WERI-Rb-1 (cell line): ENCODE results near the gene MIGA1.
"Not testable (repeated sequence)": the region's sequence is repeated elsewhere in the genome, so short reads cannot be mapped to it uniquely, and the experiment has no call there.

Experiments used
- DNase-seq: peaks from one replicate; pipeline ENCODE4 v3.0.0-alpha.2; 2020
- H3K27ac ChIP-seq: fragments of 250-450 bp; sonication (Bioruptor Pico); 2 replicates; pipeline ENCODE4 v1.5.1; 2020; ENCODE audit warnings: mild to moderate bottlenecking, moderate library complexity
- H3K27me3 ChIP-seq: fragments of 250-450 bp; sonication (Bioruptor Pico); 2 replicates; pipeline ENCODE4 v1.5.1; 2021; ENCODE audit warnings: mild to moderate bottlenecking, low read depth, moderate library complexity; ENCODE audit not compliant: insufficient read depth, severe bottlenecking
- H3K36me3 ChIP-seq: fragments of 250-450 bp; sonication (Bioruptor Pico); 2 replicates; pipeline ENCODE4 v1.5.1; 2020; ENCODE audit warnings: mild to moderate bottlenecking, moderate library complexity
- H3K4me3 ChIP-seq: 2 replicates; pipeline ENCODE4 v1.5.1; 2011; ENCODE audit warnings: low read depth, mild to moderate bottlenecking, control low read depth, low read length
- H3K9me3 ChIP-seq: fragments of 250-450 bp; sonication (Bioruptor Pico); 2 replicates; pipeline ENCODE4 v1.5.1; 2021; ENCODE audit warnings: mild to moderate bottlenecking, moderate library complexity; ENCODE audit not compliant: severe bottlenecking
- CTCF ChIP-seq: IDR thresholded peaks from 2 replicates; pipeline ENCODE4 v1.5.1; 2011; ENCODE audit warnings: low read depth, mild to moderate bottlenecking, control low read depth, inconsistent platforms, low read length

MIGA1 gene

GRCh38 chr1:77779529-77780281 is at the start of gene MIGA1:
MIGA1 (plus strand) TSS chr1:77779649; CDS start chr1:77783253, 3,604 bp downstream.
- peak; percentile 92 for DNase-seq
- no peaks in the 10 kb centered on the region for H3K9me3 ChIP-seq
- no peaks in the 10 kb centered on the region for H3K27me3 ChIP-seq
- peak within 1 kb of the TSS; percentile 24 for H3K27ac ChIP-seq
- H3K36me3 ChIP-seq, result peaks cover 13% of the 10 kb centered on the region
- H3K4me3 ChIP-seq, result peak within 1 kb of the TSS; percentile 88
- TF ChIP-seq CTCF, result no peak

GRCh38 chr1:77732090-77732489 is 47.4 kb upstream of the MIGA1 start:
- no peak for TF ChIP-seq CTCF
- no peak overlapping the region for H3K27ac ChIP-seq
- no peaks in the 10 kb centered on the region for H3K27me3 ChIP-seq
- H3K36me3 ChIP-seq, result peaks cover 28% of the 10 kb centered on the region
- no peaks in the 10 kb centered on the region for H3K9me3 ChIP-seq
- H3K4me3 ChIP-seq, result no peak overlapping the region
- no peak for DNase-seq

- H3K36me3 ChIP-seq, result peaks cover 34% of the 10 kb centered on the region
- no peak for TF ChIP-seq CTCF
- no peaks in the 10 kb centered on the region for H3K9me3 ChIP-seq
- no peaks in the 10 kb centered on the region for H3K27me3 ChIP-seq
- H3K27ac ChIP-seq, result no peak overlapping the region
- H3K4me3 ChIP-seq, result no peak overlapping the region
- no peak for DNase-seq
Measured at GRCh38 chr1:77739235-77739634, 40.2 kb upstream of the MIGA1 start.

- no peak for DNase-seq
- TF ChIP-seq CTCF, result no peak
- peaks cover 35% of the 10 kb centered on the region for H3K36me3 ChIP-seq
- H3K4me3 ChIP-seq, result no peak overlapping the region
- H3K9me3 ChIP-seq, result no peaks in the 10 kb centered on the region
- H3K27me3 ChIP-seq, result no peaks in the 10 kb centered on the region
- no peak overlapping the region for H3K27ac ChIP-seq
Measured at GRCh38 chr1:77741316-77741715, 38.1 kb upstream of the MIGA1 start.

GRCh38 chr1:77742011-77742555 is 37.4 kb upstream of the MIGA1 start:
- H3K4me3 ChIP-seq, result no peak overlapping the region
- no peak for TF ChIP-seq CTCF
- DNase-seq, result no peak
- no peaks in the 10 kb centered on the region for H3K27me3 ChIP-seq
- no peak overlapping the region for H3K27ac ChIP-seq
- H3K9me3 ChIP-seq, result no peaks in the 10 kb centered on the region
- H3K36me3 ChIP-seq, result peaks cover 35% of the 10 kb centered on the region

- Histone ChIP-seq H3K27me3 (no peaks in the 10 kb centered on the region), H3K9me3 (no peaks in the 10 kb centered on the region), H3K36me3 (peaks cover 20% of the 10 kb centered on the region), H3K4me3 (no peak overlapping the region), H3K27ac (no peak overlapping the region)
- DNase-seq, result no peak
- TF ChIP-seq CTCF, result no peak
Measured at GRCh38 chr1:77744576-77744975, 34.9 kb upstream of the MIGA1 start.

- not testable (repeated sequence) for H3K27ac ChIP-seq, H3K27me3 ChIP-seq, H3K9me3 ChIP-seq, H3K4me3 ChIP-seq, DNase-seq, H3K36me3 ChIP-seq
Measured at GRCh38 chr1:77749489-77749888, 30.0 kb upstream of the MIGA1 start.
